GM23338 (cell line): Measurements from ENCODE around the gene MICALL2.

Source experiments
- CREB1 ChIP-seq: fragments of 250-450 bp; sonication (Bioruptor Pico); IDR thresholded peaks from 2 replicates; pipeline ENCODE4 v1.5.0; 2020; ENCODE audit warnings: low read depth, mild to moderate bottlenecking, moderate library complexity
- EZH2 ChIP-seq: fragments of 200-600 bp; sonication (generic); IDR thresholded peaks from one replicate; pipeline ENCODE4 v1.8.0; 2017; ENCODE audit warnings: antibody characterized with exemption, mild to moderate bottlenecking, low read depth; ENCODE audit not compliant: unreplicated experiment
- EZH2phosphoT487 ChIP-seq: fragments of 200-600 bp; sonication (generic); IDR thresholded peaks from one replicate; pipeline ENCODE4 v1.8.1; 2018; ENCODE audit warnings: antibody characterized with exemption; ENCODE audit not compliant: unreplicated experiment
- JUNB ChIP-seq: IDR thresholded peaks from one replicate; pipeline ENCODE4 v1.6.1; 2016; ENCODE audit warnings: antibody characterized with exemption; ENCODE audit not compliant: unreplicated experiment
- POLR2AphosphoS5 ChIP-seq: IDR thresholded peaks from 2 replicates; pipeline ENCODE4 v1.6.1; 2016; ENCODE audit warnings: antibody characterized with exemption, low read depth
- ZNF114 ChIP-seq: fragments of 250-450 bp; sonication (Bioruptor Pico); IDR thresholded peaks from 2 replicates; pipeline ENCODE4 v1.5.0; 2020; ENCODE audit warnings: mild to moderate bottlenecking, moderate library complexity
- TF ChIP-seq, protein P1 (sequence below), 2 experiments: fragments of 200-600 bp in 1 of 2; sonication (generic) in 1 of 2; conservative IDR thresholded peaks; 2 replicates each; pipeline versions ENCODE4 v1.5.1 to v1.6.1; 2016 to 2017; ENCODE audit warnings: antibody characterized with exemption in 2 of 2, low read depth in 2 of 2, mild to moderate bottlenecking in 2 of 2, moderate library complexity in 1 of 2
- TF ChIP-seq, protein P2 (sequence below): IDR thresholded peaks from 2 replicates; pipeline ENCODE4 v1.6.1; 2016; ENCODE audit warnings: antibody characterized with exemption
- TF ChIP-seq, protein P3 (sequence below): IDR thresholded peaks from one replicate; pipeline ENCODE4 v1.6.1; 2018; ENCODE audit warnings: antibody characterized with exemption; ENCODE audit not compliant: unreplicated experiment

DNA sequence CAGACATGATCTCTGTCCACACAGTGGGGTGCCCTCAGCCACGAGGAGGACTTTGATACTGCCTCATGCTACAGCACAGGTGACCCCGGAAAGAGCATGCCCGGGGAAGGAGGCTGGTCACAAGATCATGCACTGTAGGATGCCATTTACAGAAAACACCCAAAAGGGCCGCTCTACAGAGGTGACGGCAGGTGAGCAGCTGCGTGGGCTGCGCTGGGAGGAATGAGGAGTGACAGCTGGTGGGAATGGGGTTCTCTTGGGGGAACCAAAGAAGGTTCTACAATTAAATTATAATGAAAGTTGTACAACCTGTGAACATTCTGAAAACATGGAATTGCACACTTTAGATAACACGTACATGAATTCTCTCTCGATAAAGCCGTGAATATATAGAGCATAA is 33.0 kb upstream of the MICALL2 start:
- TF ChIP-seq, protein P1, sequence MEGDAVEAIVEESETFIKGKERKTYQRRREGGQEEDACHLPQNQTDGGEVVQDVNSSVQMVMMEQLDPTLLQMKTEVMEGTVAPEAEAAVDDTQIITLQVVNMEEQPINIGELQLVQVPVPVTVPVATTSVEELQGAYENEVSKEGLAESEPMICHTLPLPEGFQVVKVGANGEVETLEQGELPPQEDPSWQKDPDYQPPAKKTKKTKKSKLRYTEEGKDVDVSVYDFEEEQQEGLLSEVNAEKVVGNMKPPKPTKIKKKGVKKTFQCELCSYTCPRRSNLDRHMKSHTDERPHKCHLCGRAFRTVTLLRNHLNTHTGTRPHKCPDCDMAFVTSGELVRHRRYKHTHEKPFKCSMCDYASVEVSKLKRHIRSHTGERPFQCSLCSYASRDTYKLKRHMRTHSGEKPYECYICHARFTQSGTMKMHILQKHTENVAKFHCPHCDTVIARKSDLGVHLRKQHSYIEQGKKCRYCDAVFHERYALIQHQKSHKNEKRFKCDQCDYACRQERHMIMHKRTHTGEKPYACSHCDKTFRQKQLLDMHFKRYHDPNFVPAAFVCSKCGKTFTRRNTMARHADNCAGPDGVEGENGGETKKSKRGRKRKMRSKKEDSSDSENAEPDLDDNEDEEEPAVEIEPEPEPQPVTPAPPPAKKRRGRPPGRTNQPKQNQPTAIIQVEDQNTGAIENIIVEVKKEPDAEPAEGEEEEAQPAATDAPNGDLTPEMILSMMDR (conservative IDR thresholded peaks at IDR 0.05; ENCODE audit: low read depth in 2 of 2), result no peak
- TF ChIP-seq POLR2AphosphoS5 (no peak), EZH2 (no peak), EZH2phosphoT487 (no peak), JUNB (no peak), CREB1 (CRISPR knock-in tag) (no peak), ZNF114 (CRISPR knock-in tag) (no peak)
- TF ChIP-seq, protein P2, sequence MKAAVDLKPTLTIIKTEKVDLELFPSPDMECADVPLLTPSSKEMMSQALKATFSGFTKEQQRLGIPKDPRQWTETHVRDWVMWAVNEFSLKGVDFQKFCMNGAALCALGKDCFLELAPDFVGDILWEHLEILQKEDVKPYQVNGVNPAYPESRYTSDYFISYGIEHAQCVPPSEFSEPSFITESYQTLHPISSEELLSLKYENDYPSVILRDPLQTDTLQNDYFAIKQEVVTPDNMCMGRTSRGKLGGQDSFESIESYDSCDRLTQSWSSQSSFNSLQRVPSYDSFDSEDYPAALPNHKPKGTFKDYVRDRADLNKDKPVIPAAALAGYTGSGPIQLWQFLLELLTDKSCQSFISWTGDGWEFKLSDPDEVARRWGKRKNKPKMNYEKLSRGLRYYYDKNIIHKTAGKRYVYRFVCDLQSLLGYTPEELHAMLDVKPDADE, result no peak
- TF ChIP-seq, protein P3, sequence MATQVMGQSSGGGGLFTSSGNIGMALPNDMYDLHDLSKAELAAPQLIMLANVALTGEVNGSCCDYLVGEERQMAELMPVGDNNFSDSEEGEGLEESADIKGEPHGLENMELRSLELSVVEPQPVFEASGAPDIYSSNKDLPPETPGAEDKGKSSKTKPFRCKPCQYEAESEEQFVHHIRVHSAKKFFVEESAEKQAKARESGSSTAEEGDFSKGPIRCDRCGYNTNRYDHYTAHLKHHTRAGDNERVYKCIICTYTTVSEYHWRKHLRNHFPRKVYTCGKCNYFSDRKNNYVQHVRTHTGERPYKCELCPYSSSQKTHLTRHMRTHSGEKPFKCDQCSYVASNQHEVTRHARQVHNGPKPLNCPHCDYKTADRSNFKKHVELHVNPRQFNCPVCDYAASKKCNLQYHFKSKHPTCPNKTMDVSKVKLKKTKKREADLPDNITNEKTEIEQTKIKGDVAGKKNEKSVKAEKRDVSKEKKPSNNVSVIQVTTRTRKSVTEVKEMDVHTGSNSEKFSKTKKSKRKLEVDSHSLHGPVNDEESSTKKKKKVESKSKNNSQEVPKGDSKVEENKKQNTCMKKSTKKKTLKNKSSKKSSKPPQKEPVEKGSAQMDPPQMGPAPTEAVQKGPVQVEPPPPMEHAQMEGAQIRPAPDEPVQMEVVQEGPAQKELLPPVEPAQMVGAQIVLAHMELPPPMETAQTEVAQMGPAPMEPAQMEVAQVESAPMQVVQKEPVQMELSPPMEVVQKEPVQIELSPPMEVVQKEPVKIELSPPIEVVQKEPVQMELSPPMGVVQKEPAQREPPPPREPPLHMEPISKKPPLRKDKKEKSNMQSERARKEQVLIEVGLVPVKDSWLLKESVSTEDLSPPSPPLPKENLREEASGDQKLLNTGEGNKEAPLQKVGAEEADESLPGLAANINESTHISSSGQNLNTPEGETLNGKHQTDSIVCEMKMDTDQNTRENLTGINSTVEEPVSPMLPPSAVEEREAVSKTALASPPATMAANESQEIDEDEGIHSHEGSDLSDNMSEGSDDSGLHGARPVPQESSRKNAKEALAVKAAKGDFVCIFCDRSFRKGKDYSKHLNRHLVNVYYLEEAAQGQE, result no peak
